ENCODE results near the gene SPAG16. TPM values are rescaled to one million over a fixed set of nuclear protein-coding genes. Genes with fewer than 3 reads are reported as not detected.

Gene SPAG16
- total and polyA plus RNA-seq, 2 of the 13 experiments (the other 11 are each of a cell fraction or from before 2014, with no cell fraction given), result 9.6 to 26.5 TPM

GRCh38 chr2:213251618-213252017, 32.6 kb upstream of the SPAG16 start:
- peak; percentile 28 for FAIRE-seq
- ATAC-seq, result peak; percentile 74
- CTCF ChIA-PET (ENCODE audit: low intra/inter-chr PET ratio, low total read pairs), result interaction anchor here (1.5 to 3.1 kb wide), 3 partner anchors 678 to 683 kb away, joined by 4 to 27 read pairs (median 6); no protein-coding TSS in a partner anchor
- Histone ChIP-seq H3K27me3 (ENCODE audit: control insufficient read depth in 1 of 2, insufficient read depth in 2 of 2, low read length in 2 of 2) (no peaks in the 10 kb centered on the region), H3K4me3 (replicated peaks in 1 of 3; ENCODE audit: insufficient read depth in 1 of 3, low read depth in 2 of 3, low read length in 3 of 3) (no peak overlapping the region), H4K20me1 (ENCODE audit: insufficient read depth, low read length) (no peaks in the 10 kb centered on the region), H2AFZ (ENCODE audit: low read length) (peak overlapping the region; percentile 12), H3K9me3 (ENCODE audit: low read length) (no peaks in the 10 kb centered on the region), H3K4me1 (ENCODE audit: insufficient read depth, low read length) (peaks cover 24% of the 10 kb centered on the region), H3K4me2 (ENCODE audit: low read depth, low read length) (no peak overlapping the region), H3K27ac (ENCODE audit: extremely low read length, insufficient read depth, low read length) (no peak overlapping the region), H3K9ac (ENCODE audit: insufficient read depth, low read depth, low read length) (no peak overlapping the region), H3K79me2 (ENCODE audit: insufficient read depth, low read length) (no peaks in the 10 kb centered on the region), H3K36me3 (replicated peaks in 1 of 2; ENCODE audit: control insufficient read depth in 1 of 2, insufficient read depth in 2 of 2, low read length in 2 of 2) (no peaks in the 10 kb centered on the region)
- 40% methylated on average over 3 of the region's 3 CpGs for WGBS (ENCODE audit: low lambda C conversion rate)
- POLR2A ChIA-PET, result interaction anchor here (1.5 kb wide), 1 partner anchor 32 kb away, joined by 3 read pairs; the partner anchor contains the start of gene SPAG16
- no TSS peak for BruUV-seq (replicated peaks)
- in situ Hi-C loops (cut with HindIII; ENCODE audit: extremely low pct_ligation_motif_present, low pct_unique_long_range_greater_than_20kb) (loop anchor here (5.0 to 25.0 kb wide), 2 partner anchors 686 to 1761 kb away; no protein-coding TSS in a partner anchor), intact Hi-C loops (cut with micrococcal nuclease; ENCODE audit: unreplicated experiment) (loop anchor here (1.0 to 5.0 kb wide), 4 partner anchors 556 to 1341 kb away; no protein-coding TSS in a partner anchor)
- DNase-seq (ENCODE audit: low spot score), result peak; percentile 72
- TF ChIP-seq GATAD2A (CRISPR knock-in tag; IDR thresholded peaks at IDR 0.05), result 0 out of 2 replicates have a peak, but pooled peaks have one; percentile 23
- TF ChIP-seq MAFK (conservative IDR thresholded peaks at IDR 0.05 in 1 of 2, IDR thresholded peaks at IDR 0.05 in 1 of 2; ENCODE audit: low read length in 2 of 2), result peak; percentile 98 to 99
- peak; percentile 98 for TF ChIP-seq NFE2L2 (IDR thresholded peaks at IDR 0.05; ENCODE audit: low read length)
- TF ChIP-seq ZIK1 (CRISPR knock-in tag; IDR thresholded peaks at IDR 0.05; ENCODE audit: borderline replicate concordance, low read depth), result no peak
- TF ChIP-seq, protein P1, sequence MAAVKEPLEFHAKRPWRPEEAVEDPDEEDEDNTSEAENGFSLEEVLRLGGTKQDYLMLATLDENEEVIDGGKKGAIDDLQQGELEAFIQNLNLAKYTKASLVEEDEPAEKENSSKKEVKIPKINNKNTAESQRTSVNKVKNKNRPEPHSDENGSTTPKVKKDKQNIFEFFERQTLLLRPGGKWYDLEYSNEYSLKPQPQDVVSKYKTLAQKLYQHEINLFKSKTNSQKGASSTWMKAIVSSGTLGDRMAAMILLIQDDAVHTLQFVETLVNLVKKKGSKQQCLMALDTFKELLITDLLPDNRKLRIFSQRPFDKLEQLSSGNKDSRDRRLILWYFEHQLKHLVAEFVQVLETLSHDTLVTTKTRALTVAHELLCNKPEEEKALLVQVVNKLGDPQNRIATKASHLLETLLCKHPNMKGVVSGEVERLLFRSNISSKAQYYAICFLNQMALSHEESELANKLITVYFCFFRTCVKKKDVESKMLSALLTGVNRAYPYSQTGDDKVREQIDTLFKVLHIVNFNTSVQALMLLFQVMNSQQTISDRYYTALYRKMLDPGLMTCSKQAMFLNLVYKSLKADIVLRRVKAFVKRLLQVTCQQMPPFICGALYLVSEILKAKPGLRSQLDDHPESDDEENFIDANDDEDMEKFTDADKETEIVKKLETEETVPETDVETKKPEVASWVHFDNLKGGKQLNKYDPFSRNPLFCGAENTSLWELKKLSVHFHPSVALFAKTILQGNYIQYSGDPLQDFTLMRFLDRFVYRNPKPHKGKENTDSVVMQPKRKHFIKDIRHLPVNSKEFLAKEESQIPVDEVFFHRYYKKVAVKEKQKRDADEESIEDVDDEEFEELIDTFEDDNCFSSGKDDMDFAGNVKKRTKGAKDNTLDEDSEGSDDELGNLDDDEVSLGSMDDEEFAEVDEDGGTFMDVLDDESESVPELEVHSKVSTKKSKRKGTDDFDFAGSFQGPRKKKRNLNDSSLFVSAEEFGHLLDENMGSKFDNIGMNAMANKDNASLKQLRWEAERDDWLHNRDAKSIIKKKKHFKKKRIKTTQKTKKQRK (IDR thresholded peaks at IDR 0.05; ENCODE audit: low read length), result no peak
- TF ChIP-seq, protein P2, sequence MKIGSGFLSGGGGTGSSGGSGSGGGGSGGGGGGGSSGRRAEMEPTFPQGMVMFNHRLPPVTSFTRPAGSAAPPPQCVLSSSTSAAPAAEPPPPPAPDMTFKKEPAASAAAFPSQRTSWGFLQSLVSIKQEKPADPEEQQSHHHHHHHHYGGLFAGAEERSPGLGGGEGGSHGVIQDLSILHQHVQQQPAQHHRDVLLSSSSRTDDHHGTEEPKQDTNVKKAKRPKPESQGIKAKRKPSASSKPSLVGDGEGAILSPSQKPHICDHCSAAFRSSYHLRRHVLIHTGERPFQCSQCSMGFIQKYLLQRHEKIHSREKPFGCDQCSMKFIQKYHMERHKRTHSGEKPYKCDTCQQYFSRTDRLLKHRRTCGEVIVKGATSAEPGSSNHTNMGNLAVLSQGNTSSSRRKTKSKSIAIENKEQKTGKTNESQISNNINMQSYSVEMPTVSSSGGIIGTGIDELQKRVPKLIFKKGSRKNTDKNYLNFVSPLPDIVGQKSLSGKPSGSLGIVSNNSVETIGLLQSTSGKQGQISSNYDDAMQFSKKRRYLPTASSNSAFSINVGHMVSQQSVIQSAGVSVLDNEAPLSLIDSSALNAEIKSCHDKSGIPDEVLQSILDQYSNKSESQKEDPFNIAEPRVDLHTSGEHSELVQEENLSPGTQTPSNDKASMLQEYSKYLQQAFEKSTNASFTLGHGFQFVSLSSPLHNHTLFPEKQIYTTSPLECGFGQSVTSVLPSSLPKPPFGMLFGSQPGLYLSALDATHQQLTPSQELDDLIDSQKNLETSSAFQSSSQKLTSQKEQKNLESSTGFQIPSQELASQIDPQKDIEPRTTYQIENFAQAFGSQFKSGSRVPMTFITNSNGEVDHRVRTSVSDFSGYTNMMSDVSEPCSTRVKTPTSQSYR (CRISPR knock-in tag; IDR thresholded peaks at IDR 0.05; ENCODE audit: borderline replicate concordance), result no peak
- TF ChIP-seq TBP (CRISPR knock-in tag; IDR thresholded peaks at IDR 0.05), result no peak
- TF ChIP-seq, protein P3, sequence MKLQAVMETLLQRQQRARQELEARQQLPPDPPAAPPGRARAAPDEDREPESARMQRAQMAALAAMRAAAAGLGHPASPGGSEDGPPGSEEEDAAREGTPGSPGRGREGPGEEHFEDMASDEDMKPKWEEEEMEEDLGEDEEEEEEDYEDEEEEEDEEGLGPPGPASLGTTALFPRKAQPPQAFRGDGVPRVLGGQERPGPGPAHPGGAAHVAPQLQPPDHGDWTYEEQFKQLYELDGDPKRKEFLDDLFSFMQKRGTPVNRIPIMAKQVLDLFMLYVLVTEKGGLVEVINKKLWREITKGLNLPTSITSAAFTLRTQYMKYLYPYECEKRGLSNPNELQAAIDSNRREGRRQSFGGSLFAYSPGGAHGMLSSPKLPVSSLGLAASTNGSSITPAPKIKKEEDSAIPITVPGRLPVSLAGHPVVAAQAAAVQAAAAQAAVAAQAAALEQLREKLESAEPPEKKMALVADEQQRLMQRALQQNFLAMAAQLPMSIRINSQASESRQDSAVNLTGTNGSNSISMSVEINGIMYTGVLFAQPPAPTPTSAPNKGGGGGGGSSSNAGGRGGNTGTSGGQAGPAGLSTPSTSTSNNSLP (IDR thresholded peaks at IDR 0.05; ENCODE audit: low read depth, low read length), result peak; percentile 60; the same call in 1 of the 2 replicates
- TF ChIP-seq PREB (CRISPR knock-in tag; IDR thresholded peaks at IDR 0.05), result no peak
- peak; percentile 67 for TF ChIP-seq RAD21 (CRISPR knock-in tag; IDR thresholded peaks at IDR 0.05)
- TF ChIP-seq ZNF362 (CRISPR knock-in tag; IDR thresholded peaks at IDR 0.05; ENCODE audit: borderline replicate concordance), result peak; percentile 16; the same call in 1 of the 2 replicates
- peak; percentile 28; the same call in 1 of the 2 replicates for TF ChIP-seq NFIC (IDR thresholded peaks at IDR 0.05; ENCODE audit: low read length)
- TF ChIP-seq HOXA5 (CRISPR knock-in tag; IDR thresholded peaks at IDR 0.05), result no peak
- 0 out of 2 replicates have a peak, but pooled peaks have one; percentile 13 for TF ChIP-seq PPARG (CRISPR knock-in tag; conservative IDR thresholded peaks at IDR 0.05)
